Measurements from ENCODE around the gene NUP107. TPM values are rescaled to one million over a fixed set of nuclear protein-coding genes. Genes with fewer than 3 reads are reported as not detected.

Gene NUP107
- total RNA-seq, 1 experiment from 2014 or later: 132 TPM

- Mint-ChIP-seq H3K27me3 (ENCODE audit: low read depth) (no peaks in the 10 kb centered on the region), H3K9me3 (no peaks in the 10 kb centered on the region), H3K36me3 (no peaks in the 10 kb centered on the region), H3K27ac (no peak overlapping the region), H3K4me1 (peaks cover 5% of the 10 kb centered on the region; the same call in 1 of the 2 replicates), H3K4me3 (no peak overlapping the region)
- TF ChIP-seq ZNF317 (CRISPR knock-in tag; IDR thresholded peaks at IDR 0.05; ENCODE audit: borderline replicate concordance, low read depth) (no peak), NFYB (CRISPR knock-in tag; conservative IDR thresholded peaks at IDR 0.05; ENCODE audit: low read depth) (peak; percentile 57)
- ATAC-seq (peak; percentile 100), DNase-seq (ENCODE audit: low spot score) (no peak)
- ChIA-PET POLR2A (no interaction called here), CTCF (interaction anchor here (0.5 to 1.3 kb wide), 3 partner anchors 15 to 459 kb away, joined by 3 to 4 read pairs (median 3); partner anchors contain the start of gene MDM2)
Observed at GRCh38 chr12:68792952-68793351, 106.2 kb downstream of the NUP107 start.

- no peaks in the 10 kb centered on the region for H3K36me3 Mint-ChIP-seq
- no peak for TF ChIP-seq SMAD4 (CRISPR knock-in tag; IDR thresholded peaks at IDR 0.05)
- TF ChIP-seq TEAD4 (CRISPR knock-in tag; IDR thresholded peaks at IDR 0.05): no peak
- no peak for TF ChIP-seq FOXJ3 (CRISPR knock-in tag; IDR thresholded peaks at IDR 0.05; ENCODE audit: borderline replicate concordance)
- no peak for TF ChIP-seq IRF1 (CRISPR knock-in tag; IDR thresholded peaks at IDR 0.05)
- TF ChIP-seq FOXP1 (CRISPR knock-in tag; IDR thresholded peaks at IDR 0.05; ENCODE audit: borderline replicate concordance): no peak
- no peak for TF ChIP-seq AFF4 (CRISPR knock-in tag; IDR thresholded peaks at IDR 0.05; ENCODE audit: borderline replicate concordance)
- no peak overlapping the region for H3K27ac Mint-ChIP-seq
- H3K4me3 Mint-ChIP-seq: no peak overlapping the region
- CTCF ChIA-PET: interaction anchor here (1.1 to 1.3 kb wide), 2 partner anchors 14 to 459 kb away, joined by 3 to 4 read pairs; partner anchors contain the start of gene MDM2
- DNase-seq (ENCODE audit: low spot score) (no peak), ATAC-seq (peak; percentile 27)
- POLR2A ChIA-PET: no interaction called here
- peaks cover 5% of the 10 kb centered on the region; the same call in 1 of the 2 replicates for H3K4me1 Mint-ChIP-seq
- H3K27me3 Mint-ChIP-seq (ENCODE audit: low read depth): no peaks in the 10 kb centered on the region
- no peaks in the 10 kb centered on the region for H3K9me3 Mint-ChIP-seq
Observed at GRCh38 chr12:68793436-68793835, 106.7 kb downstream of the NUP107 start.

GRCh38 chr12:68793975-68794652 lies 107.3 kb downstream of the NUP107 start:
- Mint-ChIP-seq H3K9me3 (no peaks in the 10 kb centered on the region), H3K4me3 (no peak overlapping the region), H3K36me3 (no peaks in the 10 kb centered on the region), H3K27me3 (ENCODE audit: low read depth) (0 out of 2 replicates have a peak, but pooled peaks cover 2% of the 10 kb centered on the region), H3K4me1 (peaks cover 5% of the 10 kb centered on the region; the same call in 1 of the 2 replicates), H3K27ac (no peak overlapping the region)
- DNase-seq (ENCODE audit: low spot score): no peak
- TF ChIP-seq FOXP1 (CRISPR knock-in tag; IDR thresholded peaks at IDR 0.05; ENCODE audit: borderline replicate concordance): no peak
- TF ChIP-seq, protein P1, sequence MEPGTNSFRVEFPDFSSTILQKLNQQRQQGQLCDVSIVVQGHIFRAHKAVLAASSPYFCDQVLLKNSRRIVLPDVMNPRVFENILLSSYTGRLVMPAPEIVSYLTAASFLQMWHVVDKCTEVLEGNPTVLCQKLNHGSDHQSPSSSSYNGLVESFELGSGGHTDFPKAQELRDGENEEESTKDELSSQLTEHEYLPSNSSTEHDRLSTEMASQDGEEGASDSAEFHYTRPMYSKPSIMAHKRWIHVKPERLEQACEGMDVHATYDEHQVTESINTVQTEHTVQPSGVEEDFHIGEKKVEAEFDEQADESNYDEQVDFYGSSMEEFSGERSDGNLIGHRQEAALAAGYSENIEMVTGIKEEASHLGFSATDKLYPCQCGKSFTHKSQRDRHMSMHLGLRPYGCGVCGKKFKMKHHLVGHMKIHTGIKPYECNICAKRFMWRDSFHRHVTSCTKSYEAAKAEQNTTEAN (CRISPR knock-in tag; IDR thresholded peaks at IDR 0.05): no peak
- no peak for TF ChIP-seq ATF2 (CRISPR knock-in tag; IDR thresholded peaks at IDR 0.05; ENCODE audit: borderline replicate concordance, low read depth)
- no peak for TF ChIP-seq NR3C1 (CRISPR knock-in tag; conservative IDR thresholded peaks at IDR 0.05; ENCODE audit: low read depth)
- no peak for TF ChIP-seq GRHL2 (CRISPR knock-in tag; IDR thresholded peaks at IDR 0.05; ENCODE audit: insufficient replicate concordance, severe bottlenecking)
- TF ChIP-seq CREM (CRISPR knock-in tag; IDR thresholded peaks at IDR 0.05): no peak
- ChIA-PET POLR2A (no interaction called here), CTCF (interaction anchor here (1.3 kb wide), 1 partner anchor 14 kb away, joined by 4 read pairs; the partner anchor contains the start of gene MDM2)
- no peak for ATAC-seq
